Psoas muscle (tissue), 8 donors: ENCODE data around the gene ZNF776. TPM values are rescaled to one million over a fixed set of nuclear protein-coding genes. Genes with fewer than 3 reads are reported as not detected.

Experiments used
- ATAC-seq, 4 donors: fragments of 200-7000 bp; cut with Tn5 transposase; one replicate each; pipeline ENCODE4 v1.9.1; 2020; ENCODE audit warnings: moderate library complexity in 3 of 4, mild to moderate bottlenecking in 2 of 4
- DNase-seq, 2 donors: peaks; one replicate each; pipeline ENCODE4 v3.0.0-alpha.2; 2020
- H3K27ac ChIP-seq: fragments of 200-600 bp; one replicate; pipeline ENCODE4 v1.8.0; 2022
- H3K27me3 ChIP-seq, 3 donors: fragments of 200-600 bp in 1 of 3; one replicate each; pipeline versions ENCODE4 v1.6.1 to v1.8.0; 2013 to 2022; ENCODE audit warnings: low read length in 2 of 3, mild to moderate bottlenecking in 2 of 3, moderate library complexity in 1 of 3; ENCODE audit not compliant: insufficient read depth in 3 of 3
- H3K36me3 ChIP-seq, 2 donors: fragments of 200-600 bp in 1 of 2; one replicate each; pipeline versions ENCODE4 v1.6.1 to v1.8.0; 2013 to 2022; ENCODE audit warnings: low read depth in 1 of 2, mild to moderate bottlenecking in 1 of 2, moderate library complexity in 1 of 2; ENCODE audit not compliant: insufficient read depth in 1 of 2
- H3K4me1 ChIP-seq: fragments of 200-600 bp; one replicate; pipeline ENCODE4 v1.8.0; 2022
- H3K4me3 ChIP-seq: fragments of 200-600 bp; one replicate; pipeline ENCODE4 v1.8.0; 2022; ENCODE audit warnings: mild to moderate bottlenecking
- H3K9me3 ChIP-seq: fragments of 200-600 bp; one replicate; pipeline ENCODE4 v1.8.0; 2022
- CTCF ChIP-seq: fragments of 200-600 bp; IDR thresholded peaks from one replicate; pipeline ENCODE4 v1.8.0; 2022; ENCODE audit warnings: antibody characterized with exemption
- WGBS, 3 donors: extraction: QIAGEN DNeasy Blood & Tissue Kit; methylation state at CpG; one replicate each; pipeline versions ENCODE4 v1.1.6 to v1.1.7; 2013; 5-methylcytosine and 5-hydroxymethylcytosine counted together
- intact Hi-C, 2 donors: fragments of 100-400 bp; cut with DNase I; formaldehyde crosslinking; loops; one replicate each; pipeline versions ENCODE4 v1.11.0 to v1.14.2; 2022
- polyA plus RNA-seq, 3 donors: library from polyadenylated mRNA; stranded (reverse); fragments of 200-250 nt; gene quantifications; one replicate each; pipeline ENCODE4 v1.2.3, GENCODE V29; 2013
- total RNA-seq, 4 donors: library from RNA; stranded (reverse); fragmentation: NEBNext Ultra II Directional in 2 of 4; extraction: Animal tissue kit (Norgen Biotek cat#: 25700) in 2 of 4; gene quantifications; one replicate each; pipeline versions ENCODE4 v1.2.1 to v1.2.4, GENCODE V29; 2021 to 2023
- donor health status: healthy with polysubstance abuse.
- donor health status: DM: no; HTN: no; CAD: no; lungs with moderate emphysema.
- donor health status: Bipolar disorder and iron deficiency.
- donor health status: healthy.
- donor health status: DM: yes; HTN: yes; CAD: no.
- donor health status: DM: no; HTN: no; CAD: no.
- donor health status: DM: no; HTN: no; CAD: no.
- donor health status: DM: yes; HTN: yes; CAD: no.

The ZNF776 gene
- total and polyA plus RNA-seq, 7 donors = 3.6 to 15.5 (median 8.9) TPM

GRCh38 chr19:57771417-57771816 is 24.8 kb downstream of the ZNF776 start:
- Histone ChIP-seq H3K27me3 (no peaks in the 10 kb centered on the region), H3K27ac (peak overlapping the region; percentile 95), H3K9me3 (no peaks in the 10 kb centered on the region), H3K4me3 (peak overlapping the region; percentile 97), H3K4me1 (peaks cover 32% of the 10 kb centered on the region), H3K36me3 (peaks cover 9 to 21% of the 10 kb centered on the region in 2 donors)
- TF ChIP-seq CTCF = no peak
- no peak for DNase-seq
- WGBS, 3 donors = 94 to 95% (median 95%) methylated on average over 4 of the region's 4 CpGs
- intact Hi-C loops = no loop called here
- no peak for ATAC-seq

- Histone ChIP-seq H3K9me3 (peaks cover 4% of the 10 kb centered on the region), H3K4me3 (no peak overlapping the region), H3K27me3 (no peaks in the 10 kb centered on the region), H3K27ac (peak overlapping the region; percentile 95), H3K4me1 (peaks cover 37% of the 10 kb centered on the region), H3K36me3 (peaks cover 14 to 39% of the 10 kb centered on the region in 2 donors)
- 65 to 82% (median 68%) methylated on average over 3 of the region's 3 CpGs for whole genome bisulfite sequencing, 3 donors
- ATAC-seq (peak; percentile 62 to 79 (median 74)), DNase-seq (no peak)
- intact Hi-C loops = no loop called here
- TF ChIP-seq CTCF = no peak
These were observed 26.9 kb downstream of the ZNF776 start for GRCh38 chr19:57773488-57773887.

DNA sequence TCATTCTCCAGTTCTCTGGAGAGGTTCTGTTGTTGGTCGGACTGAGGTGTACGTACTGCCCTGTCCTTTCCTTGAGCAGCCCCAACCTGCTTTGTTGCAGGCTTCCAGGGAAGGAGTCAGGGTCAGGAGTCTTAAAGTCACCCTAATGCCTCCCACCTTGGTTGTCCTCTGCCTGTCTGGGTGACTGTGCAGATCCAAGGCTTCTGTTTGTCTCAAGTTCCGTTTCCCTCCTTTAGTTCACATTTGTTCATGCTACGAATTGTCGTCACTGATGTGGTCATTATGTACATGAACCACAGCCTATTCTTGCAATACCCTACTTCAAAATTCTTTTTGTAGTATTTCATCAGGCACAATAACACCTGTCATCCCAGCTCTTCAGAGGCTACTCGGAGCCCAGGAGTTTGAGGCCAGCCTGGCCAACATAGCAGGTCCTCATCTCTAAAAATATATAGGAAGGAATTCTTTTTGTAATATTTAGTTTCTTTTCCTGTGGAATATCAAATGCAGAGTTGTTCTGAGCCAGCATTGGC is 30.2 kb downstream of the ZNF776 start:
- TF ChIP-seq CTCF = no peak
- ATAC-seq (peak; percentile 58 to 77 (median 61)), DNase-seq (no peak)
- no peak overlapping the region for H3K4me3 ChIP-seq
- intact Hi-C loops = no loop called here
- peaks cover 32 to 67% of the 10 kb centered on the region in 2 donors for H3K36me3 ChIP-seq
- H3K27me3 ChIP-seq = no peaks in the 10 kb centered on the region
- H3K27ac ChIP-seq = peak overlapping the region; percentile 67
- peaks cover 25% of the 10 kb centered on the region for H3K4me1 ChIP-seq
- 70 to 76% (median 72%) methylated on average over 6 of the region's 6 CpGs for WGBS, 3 donors
- peaks cover 22% of the 10 kb centered on the region for H3K9me3 ChIP-seq

DNA sequence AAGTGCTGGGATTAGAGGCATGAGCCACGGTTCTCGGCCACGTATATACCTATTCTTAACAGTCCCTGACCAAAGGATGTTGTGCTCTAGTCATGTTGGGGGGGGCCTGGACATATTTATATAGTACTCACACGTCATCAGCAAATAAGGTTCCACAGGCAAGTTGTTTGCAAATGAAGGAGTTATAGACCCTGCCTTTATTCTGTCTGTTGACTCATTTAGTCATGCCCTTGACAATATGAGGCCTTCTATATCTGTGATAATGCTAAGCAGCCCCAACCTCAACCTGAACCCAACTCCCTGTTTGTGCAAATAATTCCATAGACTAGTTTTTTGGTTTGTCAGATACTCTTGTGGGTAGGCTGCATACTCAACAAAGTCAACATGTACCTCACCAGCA is 31.7 kb downstream of the ZNF776 start:
- 96 to 98% (median 98%) methylated on average over 4 of the region's 4 CpGs for WGBS, 3 donors
- H3K4me3 ChIP-seq = no peak overlapping the region
- no peak overlapping the region for H3K27ac ChIP-seq
- intact Hi-C loops = no loop called here
- H3K36me3 ChIP-seq = peaks cover 27 to 63% of the 10 kb centered on the region in 2 donors
- ATAC-seq (no peak), DNase-seq (no peak)
- no peak for TF ChIP-seq CTCF
- H3K9me3 ChIP-seq = peaks cover 22% of the 10 kb centered on the region
- no peaks in the 10 kb centered on the region for H3K27me3 ChIP-seq
- peaks cover 17% of the 10 kb centered on the region for H3K4me1 ChIP-seq
